B cell (primary cell): ENCODE results near the gene CAMK1D. TPM values are rescaled to one million over a fixed set of nuclear protein-coding genes. Genes with fewer than 3 reads are reported as not detected.

Experiments used
- ATAC-seq: fragments of 200-7000 bp; cut with Tn5 transposase; one replicate; pipeline ENCODE4 v1.10.0; 2021; ENCODE audit warnings: low read depth, mild to moderate bottlenecking, moderate number of reproducible peaks, moderate library complexity
- CTCF ChIA-PET: fragments of 350-600 bp; sonication (Branson Sonifier 250); formaldehyde crosslinking; loops from one replicate; lab custom pipeline; 2021; ENCODE audit warnings: antibody characterized with exemption, inconsistent platforms; lab: Charles Lee
- POLR2A ChIA-PET: fragments of 350-600 bp; sonication (Branson Sonifier 250); formaldehyde crosslinking; loops from one replicate; lab custom pipeline; 2021; ENCODE audit warnings: antibody characterized with exemption; lab: Charles Lee
- DNase-seq: peaks from one replicate; pipeline ENCODE4 v3.0.0; 2013
- H2AFZ ChIP-seq: 2 replicates; pipeline ENCODE4 v1.6.1; 2012; ENCODE audit warnings: mild to moderate bottlenecking, low read depth, low read length; ENCODE audit not compliant: insufficient read depth, poor library complexity, severe bottlenecking
- H3K27ac ChIP-seq, 2 donors: 1 replicate in 1 of 2; 2 replicates in 1 of 2; pipeline ENCODE4 v1.5.1; 2012 to 2013; ENCODE audit warnings: low read length in 2 of 2, mild to moderate bottlenecking in 2 of 2, moderate library complexity in 1 of 2
- H3K27me3 ChIP-seq, 4 experiments: fragments of 200-600 bp in 1 of 4; sonication (generic) in 1 of 4; replicated peaks in 1 of 4; 1 replicate in 2 of 4; 2 replicates in 2 of 4; pipeline versions ENCODE4 v1.6.1 to v1.7.0; 2013 to 2016; ENCODE audit warnings: low read length in 3 of 4, mild to moderate bottlenecking in 2 of 4, mixed read lengths in 1 of 4, moderate library complexity in 1 of 4; ENCODE audit not compliant: insufficient read depth in 4 of 4, control insufficient read depth in 3 of 4; ENCODE audit errors: control extremely low read depth in 1 of 4
- H3K36me3 ChIP-seq, 2 experiments: replicated peaks in 1 of 2; 1 replicate in 1 of 2; 2 replicates in 1 of 2; pipeline versions ENCODE4 v1.6.1 to v1.7.1; 2013; ENCODE audit warnings: low read length in 1 of 2; ENCODE audit not compliant: insufficient read depth in 2 of 2, control insufficient read depth in 1 of 2; ENCODE audit errors: control extremely low read depth in 1 of 2, extremely low read depth in 1 of 2
- H3K4me1 ChIP-seq, 2 donors: fragments of 200-600 bp in 1 of 2; sonication (generic) in 1 of 2; 1 replicate in 1 of 2; 2 replicates in 1 of 2; pipeline versions ENCODE4 v1.5.1 to v1.6.1; 2013 to 2017; ENCODE audit warnings: low read length in 2 of 2; ENCODE audit not compliant: control insufficient read depth in 2 of 2, insufficient read depth in 2 of 2
- H3K4me2 ChIP-seq: replicated peaks from 2 replicates; pipeline ENCODE3; 2012; ENCODE audit warnings: mild to moderate bottlenecking, low read depth, low read length; ENCODE audit not compliant: poor library complexity, severe bottlenecking
- H3K4me3 ChIP-seq, 5 experiments: fragments of 200-600 bp in 1 of 5; sonication (generic) in 1 of 5; 1 replicate in 3 of 5; 2 replicates in 2 of 5; pipeline versions ENCODE4 v1.5.1 to v1.7.0; 2011 to 2016; ENCODE audit warnings: low read length in 4 of 5, mild to moderate bottlenecking in 4 of 5, low read depth in 2 of 5, control low read depth in 1 of 5, moderate library complexity in 1 of 5; ENCODE audit not compliant: insufficient read depth in 1 of 5; ENCODE audit errors: control extremely low read depth in 1 of 5, extremely low read depth in 1 of 5
- H3K79me2 ChIP-seq: fragments of 200-600 bp; sonication (generic); one replicate; pipeline ENCODE4 v1.6.0; 2016; ENCODE audit warnings: low read length; ENCODE audit not compliant: control insufficient read depth, insufficient read depth
- H3K9ac ChIP-seq: fragments of 200-600 bp; sonication (generic); 2 replicates; pipeline ENCODE4 v1.6.1; 2017; ENCODE audit warnings: mild to moderate bottlenecking, low read length, moderate library complexity
- H3K9me3 ChIP-seq, 3 donors: one replicate each; pipeline versions ENCODE4 v1.6.1 to v1.7.1; 2013; ENCODE audit warnings: low read length in 2 of 3; ENCODE audit not compliant: control insufficient read depth in 2 of 3, insufficient read depth in 1 of 3; ENCODE audit errors: control extremely low read depth in 1 of 3
- H4K20me1 ChIP-seq: 2 replicates; pipeline ENCODE4 v1.6.0; 2012; ENCODE audit warnings: mild to moderate bottlenecking, low read length; ENCODE audit not compliant: insufficient read depth, control insufficient read depth, poor library complexity, severe bottlenecking
- H3K27ac Mint-ChIP-seq: one replicate; pipeline ENCODE4 v1.8.0; 2021; ENCODE audit warnings: mixed read lengths
- H3K27me3 Mint-ChIP-seq: one replicate; pipeline ENCODE4 v1.8.0; 2021; ENCODE audit warnings: mixed read lengths
- H3K4me1 Mint-ChIP-seq: one replicate; pipeline ENCODE4 v1.8.0; 2021; ENCODE audit warnings: mixed read lengths
- H3K4me3 Mint-ChIP-seq: one replicate; pipeline ENCODE4 v1.8.0; 2021; ENCODE audit warnings: mixed read lengths
- H3K9me3 Mint-ChIP-seq: one replicate; pipeline ENCODE4 v1.8.0; 2022; ENCODE audit warnings: mixed read lengths; ENCODE audit not compliant: insufficient read depth
- EZH2 ChIP-seq: IDR thresholded peaks from 2 replicates; pipeline ENCODE4 v1.6.1; 2012; ENCODE audit warnings: borderline replicate concordance, low read depth, mild to moderate bottlenecking, moderate library complexity, low read length; ENCODE audit not compliant: insufficient read depth, poor library complexity, severe bottlenecking
- WGBS: methylation state at CpG from one replicate; pipeline ENCODE4 v1.1.5; 2013; ENCODE audit warnings: missing lambda C conversion rate; ENCODE audit not compliant: insufficient coverage; 5-methylcytosine and 5-hydroxymethylcytosine counted together
- intact Hi-C: fragments of 100-400 bp; cut with micrococcal nuclease; formaldehyde crosslinking; loops from one replicate; pipeline ENCODE4 v1.10.0; 2022
- polyA plus RNA-seq: library from polyadenylated mRNA; depleted of rRNA; stranded (reverse); fragments of >200 nt; gene quantifications from 2 replicates; pipeline ENCODE4 v1.2.3, GENCODE V29; 2012
- total RNA-seq, 2 donors: library from RNA; stranded (reverse); fragments of 120-200 nt in 1 of 2; gene quantifications; 1 replicate in 1 of 2; 2 replicates in 1 of 2; pipeline versions ENCODE4 v1.2.3 to v1.2.4, GENCODE V29; 2013 to 2022
- TF ChIP-seq, protein P1 (sequence below): fragments of 200-600 bp; IDR thresholded peaks from one replicate; pipeline ENCODE4 v1.8.0; 2022; ENCODE audit warnings: antibody characterized with exemption, mild to moderate bottlenecking

The CAMK1D gene
- total and polyA plus RNA-seq, 2 donors (not counting 1 experiment from before 2014, with no cell fraction given): 34.1 to 69.7 TPM

DNA sequence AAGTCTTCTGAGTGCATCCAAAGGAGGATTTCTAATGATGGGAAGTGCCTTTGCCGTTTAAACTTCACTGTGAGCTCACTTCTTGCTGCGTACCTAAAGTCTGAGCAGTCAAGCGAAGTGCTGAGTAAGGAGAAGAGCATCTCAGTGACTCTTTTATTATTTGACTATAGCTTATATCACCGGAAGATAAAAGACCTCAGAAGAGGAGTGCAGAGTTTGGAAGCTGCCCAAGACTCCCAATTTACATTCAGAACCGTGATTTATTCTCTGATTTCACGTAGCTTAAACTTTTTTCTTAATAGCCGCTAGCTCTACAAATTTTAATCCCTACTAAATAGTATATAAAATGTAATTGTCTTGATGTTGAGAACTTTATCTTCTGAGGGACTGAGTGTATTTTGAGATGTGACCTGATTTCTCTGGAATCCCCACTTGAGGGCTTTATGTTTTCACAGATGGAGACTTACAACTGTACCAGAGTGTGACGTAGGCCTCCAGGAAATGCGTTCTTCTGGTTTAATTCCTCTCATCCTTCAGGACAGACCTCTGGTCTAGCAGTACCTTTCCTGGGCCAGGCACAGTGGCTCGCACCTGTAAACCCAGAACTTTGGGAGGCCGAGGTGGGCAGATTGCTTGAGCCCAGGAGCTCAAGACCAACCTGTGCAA is 51.1 kb downstream of the CAMK1D start:
- H3K9me3 Mint-ChIP-seq: no peaks in the 10 kb centered on the region
- H3K4me1 Mint-ChIP-seq: peaks cover 37% of the 10 kb centered on the region
- no peak overlapping the region for H3K27ac ChIP-seq
- H3K4me3 ChIP-seq: no peak overlapping the region
- peaks cover 0 to 16% of the 10 kb centered on the region in 2 experiments for H3K36me3 ChIP-seq
- intact Hi-C loops: no loop called here
- no peak overlapping the region for H3K4me3 Mint-ChIP-seq
- H3K4me2 ChIP-seq: no peak overlapping the region
- ChIA-PET CTCF (interaction anchor here (0.7 to 1.1 kb wide), 2 partner anchors 49 to 187 kb away, joined by 3 to 4 read pairs; no protein-coding TSS in a partner anchor), POLR2A (no interaction called here)
- H3K27me3 ChIP-seq: no peaks in the 10 kb centered on the region
- H3K27ac Mint-ChIP-seq: no peak overlapping the region
- peaks cover 82% of the 10 kb centered on the region for H3K79me2 ChIP-seq
- H3K27me3 Mint-ChIP-seq: no peaks in the 10 kb centered on the region
- WGBS: 98% methylated on average over 4 of the region's 11 CpGs
- DNase-seq (no peak), ATAC-seq (no peak)
- H4K20me1 ChIP-seq: peaks cover 87% of the 10 kb centered on the region
- no peak overlapping the region for H2AFZ ChIP-seq
- no peaks in the 10 kb centered on the region for H3K9me3 ChIP-seq
- no peak for TF ChIP-seq EZH2
- H3K4me1 ChIP-seq: no peaks in the 10 kb centered on the region
- no peak overlapping the region for H3K9ac ChIP-seq

DNA sequence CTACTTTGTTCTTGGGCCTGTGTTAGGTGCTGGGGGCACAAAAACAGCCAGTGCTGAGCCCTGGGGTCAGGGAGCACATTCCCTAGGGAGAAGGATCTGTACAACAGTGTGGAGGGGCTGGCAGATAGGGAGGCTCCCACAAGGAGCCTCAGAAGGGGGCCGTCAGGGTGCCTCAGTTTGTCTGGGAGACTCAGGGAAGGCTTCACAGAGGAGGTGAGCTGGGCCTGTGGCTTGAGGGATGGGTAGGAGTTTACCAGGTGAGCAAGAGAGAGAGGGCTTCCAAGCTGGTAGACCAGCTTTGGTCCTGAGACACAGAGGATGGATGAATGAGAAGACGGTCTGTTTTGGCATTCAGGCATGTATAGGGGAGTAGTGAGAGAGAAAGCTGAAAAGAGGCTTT is 52.1 kb downstream of the CAMK1D start:
- Histone ChIP-seq H2AFZ (no peak overlapping the region), H3K9ac (no peak overlapping the region), H3K27ac (no peak overlapping the region), H3K4me3 (no peak overlapping the region), H3K27me3 (no peaks in the 10 kb centered on the region), H3K79me2 (peaks cover 82% of the 10 kb centered on the region), H3K4me1 (no peaks in the 10 kb centered on the region), H3K36me3 (peaks cover 0 to 25% of the 10 kb centered on the region in 2 experiments), H3K4me2 (no peak overlapping the region), H3K9me3 (no peaks in the 10 kb centered on the region), H4K20me1 (peaks cover 86% of the 10 kb centered on the region)
- no peak for TF ChIP-seq EZH2
- TF ChIP-seq, protein P1, sequence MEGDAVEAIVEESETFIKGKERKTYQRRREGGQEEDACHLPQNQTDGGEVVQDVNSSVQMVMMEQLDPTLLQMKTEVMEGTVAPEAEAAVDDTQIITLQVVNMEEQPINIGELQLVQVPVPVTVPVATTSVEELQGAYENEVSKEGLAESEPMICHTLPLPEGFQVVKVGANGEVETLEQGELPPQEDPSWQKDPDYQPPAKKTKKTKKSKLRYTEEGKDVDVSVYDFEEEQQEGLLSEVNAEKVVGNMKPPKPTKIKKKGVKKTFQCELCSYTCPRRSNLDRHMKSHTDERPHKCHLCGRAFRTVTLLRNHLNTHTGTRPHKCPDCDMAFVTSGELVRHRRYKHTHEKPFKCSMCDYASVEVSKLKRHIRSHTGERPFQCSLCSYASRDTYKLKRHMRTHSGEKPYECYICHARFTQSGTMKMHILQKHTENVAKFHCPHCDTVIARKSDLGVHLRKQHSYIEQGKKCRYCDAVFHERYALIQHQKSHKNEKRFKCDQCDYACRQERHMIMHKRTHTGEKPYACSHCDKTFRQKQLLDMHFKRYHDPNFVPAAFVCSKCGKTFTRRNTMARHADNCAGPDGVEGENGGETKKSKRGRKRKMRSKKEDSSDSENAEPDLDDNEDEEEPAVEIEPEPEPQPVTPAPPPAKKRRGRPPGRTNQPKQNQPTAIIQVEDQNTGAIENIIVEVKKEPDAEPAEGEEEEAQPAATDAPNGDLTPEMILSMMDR: no peak
- H3K27me3 Mint-ChIP-seq: no peaks in the 10 kb centered on the region
- H3K4me3 Mint-ChIP-seq: no peak overlapping the region
- peaks cover 33% of the 10 kb centered on the region for H3K4me1 Mint-ChIP-seq
- CTCF ChIA-PET: interaction anchor here (0.7 to 1.3 kb wide), 3 partner anchors 8 to 255 kb away, joined by 3 to 4 read pairs (median 4); no protein-coding TSS in a partner anchor
- H3K27ac Mint-ChIP-seq: peak overlapping the region; percentile 27
- H3K9me3 Mint-ChIP-seq: no peaks in the 10 kb centered on the region
- intact Hi-C loops: no loop called here
- POLR2A ChIA-PET: no interaction called here
- no peak for DNase-seq
- no peak for ATAC-seq
- 100% methylated on average over 1 of the region's 2 CpGs for WGBS
